K562 (cell line): ENCODE results near the gene TIMM50. TPM values are rescaled to one million over a fixed set of nuclear protein-coding genes. Genes with fewer than 3 reads are reported as not detected.
A peak's percentile ranks its signal among the peaks of the same experiment; 100 is the strongest.

Source experiments
- ATAC-seq: fragments of 200-7000 bp; cut with Tn5 transposase; 3 replicates; pipeline ENCODE4 v1.9.1; 2020; ENCODE audit warnings: moderate library complexity
- BruUV-seq: library from RNA; stranded (reverse); fragments of 400-500 nt; replicated peaks from 2 replicates; lab custom pipeline; 2021; lab: Mats Ljungman, UMichigan
- CTCF ChIA-PET: fragments of 300-600 bp; formaldehyde crosslinking; extraction: SDS; loops from one replicate; lab custom pipeline; 2021; ENCODE audit warnings: low intra/inter-chr PET ratio; lab: Yijun Ruan, JAX
- POLR2A ChIA-PET: fragments of 300-600, 350-650 bp; sonication (Branson Sonifier 250); formaldehyde crosslinking; extraction: SDS; loops from one replicate; lab custom pipeline; 2021; ENCODE audit warnings: antibody characterized with exemption, inconsistent platforms; lab: Yijun Ruan, JAX
- DNase-seq, 4 experiments: peaks; one replicate each; pipeline versions ENCODE4 v3.0.0 to v3.0.0-alpha.2; 2011 to 2018; ENCODE audit warnings: low spot score in 3 of 4, mixed read lengths in 3 of 4; ENCODE audit errors: extremely low read depth in 1 of 4
- FAIRE-seq: peaks from 2 replicates; lab custom pipeline; 2011; peaks lifted over from hg19 to GRCh38; lab: Jason Lieb, UNC
- H2AFZ ChIP-seq: 2 replicates; pipeline ENCODE4 v1.6.0; 2011; ENCODE audit warnings: low read depth, low read length, control low read depth, inconsistent platforms
- H3K27ac ChIP-seq: fragments of 200-600 bp; 3 replicates; pipeline ENCODE4 v1.8.0; 2011; ENCODE audit warnings: low read depth, mild to moderate bottlenecking, control low read depth, inconsistent platforms, low read length, moderate library complexity, mixed read lengths; ENCODE audit errors: extremely low read depth
- H3K27me3 ChIP-seq, 2 experiments: fragments of 300-600 bp in 1 of 2; 2 replicates in 1 of 2; 3 replicates in 1 of 2; pipeline versions ENCODE4 v1.6.0 to v1.8.0; 2011; ENCODE audit warnings: inconsistent platforms in 2 of 2, low read length in 2 of 2, mild to moderate bottlenecking in 1 of 2, mixed read lengths in 1 of 2, moderate library complexity in 1 of 2; ENCODE audit not compliant: control insufficient read depth in 2 of 2, insufficient read depth in 2 of 2
- H3K36me3 ChIP-seq: fragments of 300-600 bp; 3 replicates; pipeline ENCODE4 v1.8.0; 2011; ENCODE audit warnings: mild to moderate bottlenecking, low read length, inconsistent platforms; ENCODE audit not compliant: control insufficient read depth, insufficient read depth
- H3K4me1 ChIP-seq, 2 experiments: fragments of 200-600 bp in 1 of 2; replicated peaks in 1 of 2; 2 replicates in 1 of 2; 3 replicates in 1 of 2; pipeline versions ENCODE4 v1.5.1 to v1.8.0; 2011; ENCODE audit warnings: inconsistent platforms in 2 of 2, low read length in 2 of 2, mild to moderate bottlenecking in 1 of 2, mixed read lengths in 1 of 2, moderate library complexity in 1 of 2; ENCODE audit not compliant: control insufficient read depth in 2 of 2, insufficient read depth in 2 of 2
- H3K4me2 ChIP-seq: 2 replicates; pipeline ENCODE4 v1.6.1; 2011; ENCODE audit warnings: low read length, control low read depth, inconsistent platforms, mixed read lengths; ENCODE audit not compliant: insufficient read depth
- H3K4me3 ChIP-seq: fragments of 200-600 bp; sonication (generic), shearing (Covaris generic); 2 replicates; pipeline ENCODE4 v1.5.1; 2016; ENCODE audit warnings: control low read depth, inconsistent platforms
- H3K79me2 ChIP-seq: fragments of 200-600 bp; 3 replicates; pipeline ENCODE4 v1.8.0; 2011; ENCODE audit warnings: low read length, inconsistent platforms; ENCODE audit not compliant: control insufficient read depth, insufficient read depth
- H3K9ac ChIP-seq, 2 experiments: 2 replicates each; pipeline versions ENCODE4 v1.6.0 to v1.6.1; 2011; ENCODE audit warnings: low read depth in 2 of 2, low read length in 2 of 2, control low read depth in 1 of 2, inconsistent platforms in 1 of 2, mild to moderate bottlenecking in 1 of 2, mixed read lengths in 1 of 2; ENCODE audit not compliant: insufficient read depth in 1 of 2
- H3K9me1 ChIP-seq: one replicate; pipeline ENCODE4 v1.6.0; 2011; ENCODE audit warnings: inconsistent platforms, mild to moderate bottlenecking, low read length, moderate library complexity; ENCODE audit not compliant: control insufficient read depth, insufficient read depth
- H3K9me3 ChIP-seq: replicated peaks from 2 replicates; pipeline ENCODE4 v1.5.1; 2011; ENCODE audit warnings: low read depth, low read length, inconsistent platforms; ENCODE audit not compliant: control insufficient read depth, insufficient read depth
- H4K20me1 ChIP-seq: replicated peaks from 2 replicates; pipeline ENCODE4 v1.6.1; 2011; ENCODE audit warnings: low read length, inconsistent platforms, mixed read lengths; ENCODE audit not compliant: control insufficient read depth, insufficient read depth
- ATF6 ChIP-seq: sonication (generic); formaldehyde crosslinking; IDR thresholded peaks from 2 replicates; pipeline ENCODE4 v1.4.0; 2020; ENCODE audit warnings: mild to moderate bottlenecking, missing genetic modification reagents
- BRD9 ChIP-seq: fragments of 450-650 bp; IDR thresholded peaks from 2 replicates; pipeline ENCODE4 v1.6.1; 2018; ENCODE audit warnings: low read depth; ENCODE audit not compliant: partially characterized antibody
- E2F8 ChIP-seq: fragments of 450-650 bp; IDR thresholded peaks from 2 replicates; pipeline ENCODE4 v1.7.1; 2018; ENCODE audit warnings: mild to moderate bottlenecking, low read depth; ENCODE audit not compliant: partially characterized antibody
- PYGO2 ChIP-seq: fragments of 450-650 bp; IDR thresholded peaks from 2 replicates; pipeline ENCODE4 v1.6.1; 2016; ENCODE audit warnings: mild to moderate bottlenecking, missing genetic modification characterization, moderate library complexity, missing compliant biosample characterization
- RCOR1 ChIP-seq, 2 experiments: IDR thresholded peaks; 2 replicates each; pipeline ENCODE4 v1.6.1; 2012; ENCODE audit warnings: low read depth in 2 of 2, low read length in 2 of 2, borderline replicate concordance in 1 of 2, improper control_type of control experiment in 1 of 2
- TCFL5 ChIP-seq: fragments of 250-450 bp; sonication (Bioruptor Pico); conservative IDR thresholded peaks from 2 replicates; pipeline ENCODE4 v1.6.1; 2021; ENCODE audit warnings: mild to moderate bottlenecking, moderate library complexity, matching md5 sums
- TFE3 ChIP-seq: fragments of 450-650 bp; formaldehyde crosslinking; IDR thresholded peaks from 2 replicates; pipeline ENCODE4 v1.4.0; 2020; ENCODE audit warnings: mild to moderate bottlenecking, mixed read lengths
- ZC3H8 ChIP-seq: fragments of 450-650 bp; IDR thresholded peaks from 2 replicates; pipeline ENCODE4 v1.6.1; 2017
- ZNF282 ChIP-seq: sonication (generic); formaldehyde crosslinking; IDR thresholded peaks from 2 replicates; pipeline ENCODE4 v1.8.1; 2023; ENCODE audit warnings: missing genetic modification reagents
- WGBS: fragments of 100-300 bp; shearing (Covaris generic); methylation state at CpG from one replicate; pipeline ENCODE4 v1.1.6; 2016; ENCODE audit warnings: low coverage, mixed read lengths; ENCODE audit not compliant: insufficient coverage; ENCODE audit errors: missing lambda C conversion rate; 5-methylcytosine and 5-hydroxymethylcytosine counted together
- in situ Hi-C: fragments of 300-500 bp; cut with MboI; formaldehyde crosslinking; loops from 4 replicates; pipeline ENCODE4 v1.15.0; 2018; ENCODE audit warnings: inconsistent platforms, mixed read lengths
- intact Hi-C: fragments of 100-400 bp; cut with micrococcal nuclease; formaldehyde crosslinking; loops from 2 replicates; pipeline ENCODE4 v1.14.2; 2022
- polyA plus RNA-seq, 8 experiments: library from polyadenylated mRNA; depleted of rRNA in 4 of 8; stranded (reverse) in 5 of 8; unstranded in 3 of 8; fragments of >200 nt; fragmentation: Nextera tagmentation in 2 of 8; fragmentation: Illumina TruSeq in 1 of 8; extraction: Ambion mirVana in 2 of 8; extraction: Trizol in 1 of 8; gene quantifications; 2 replicates each; pipeline versions ENCODE4 v1.2.1 to v1.2.3, GENCODE V29; 2011 to 2014; ENCODE audit warnings: inconsistent platforms in 1 of 8, missing spikeins in 1 of 8
- total RNA-seq, 7 experiments: library from RNA; depleted of rRNA in 6 of 7; stranded (reverse); fragments of >200 nt in 6 of 7; fragmentation: Illumina TruSeq in 2 of 7; extraction: Trizol in 2 of 7; gene quantifications; 2 replicates each; pipeline versions ENCODE4 v1.2.1 to v1.2.3, GENCODE V29; 2011 to 2021; ENCODE audit warnings: low replicate concordance in 1 of 7

TIMM50 gene
- total and polyA plus RNA-seq, 9 of the 15 experiments (the other 6 are each of a cell fraction or from before 2014, with no cell fraction given), result 28.3 to 221 (median 170) TPM

DNA sequence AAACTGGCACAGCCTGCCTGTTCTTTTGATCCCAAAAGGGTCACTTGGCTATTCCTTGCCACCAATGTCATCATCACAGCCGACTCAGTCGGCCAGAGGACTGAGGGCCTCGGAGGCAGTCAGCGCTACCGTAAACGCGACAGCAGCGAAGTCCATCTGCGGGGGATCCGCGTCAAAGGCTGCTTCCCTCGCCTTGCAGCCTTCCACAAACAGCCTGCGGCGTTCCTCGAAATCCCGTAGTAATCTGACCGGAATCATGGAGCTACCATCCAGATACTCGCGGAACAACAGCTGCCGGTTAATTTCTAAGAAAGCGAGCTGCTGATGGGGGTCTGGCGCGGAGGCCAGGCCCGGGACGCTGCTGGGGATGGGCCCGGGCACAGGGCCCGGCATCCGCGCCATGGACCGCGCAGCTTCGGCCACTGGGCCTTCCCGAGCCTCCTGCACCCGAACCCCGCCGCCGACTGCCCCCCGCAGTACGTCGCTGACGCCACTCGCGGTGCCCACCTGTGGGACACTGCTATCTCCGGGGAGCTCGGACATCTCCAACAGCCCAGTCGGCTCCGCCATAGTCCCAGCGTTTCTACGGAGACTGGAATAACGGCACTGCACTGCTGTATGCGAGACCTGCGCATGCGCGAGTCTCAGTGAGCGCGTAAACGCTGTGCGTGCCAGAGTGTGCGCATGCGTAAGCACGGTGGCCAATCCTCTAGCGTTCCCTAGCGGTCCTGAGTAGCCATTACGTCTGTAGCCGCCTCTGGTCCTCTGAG is 51.8 kb downstream of the TIMM50 start, which contains the start of gene EID2B (continued):
- TF ChIP-seq ZNF282, result no peak
- TF ChIP-seq ZC3H8, result no peak
- no peak for TF ChIP-seq PYGO2
- no peak for TF ChIP-seq TFE3

DNA sequence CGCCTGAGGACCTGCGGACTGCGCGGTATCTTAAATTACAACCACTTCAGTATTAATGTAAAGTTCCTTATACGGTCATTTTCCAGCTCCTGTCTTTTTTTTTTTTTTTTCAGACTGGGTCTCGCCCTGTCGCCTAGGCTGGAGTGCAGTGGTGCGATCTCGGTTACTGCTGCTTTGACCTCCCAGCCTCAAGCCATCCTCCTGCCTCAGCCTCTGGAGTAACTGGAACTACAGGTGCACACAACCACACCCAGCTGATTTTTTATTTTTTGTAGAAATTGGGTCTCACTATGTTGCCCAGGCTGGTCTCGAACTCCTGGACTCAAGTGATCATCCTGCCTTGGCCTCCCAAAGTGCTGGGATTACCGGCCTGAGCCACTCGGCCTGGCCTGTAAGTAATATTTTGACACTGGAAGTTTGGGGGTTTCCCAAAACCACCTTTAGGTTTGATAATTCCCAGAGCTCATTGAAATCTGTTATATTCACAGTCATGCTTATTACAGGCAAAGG is 52.4 kb downstream of the TIMM50 start:
- Histone ChIP-seq H3K9me1 (no peaks in the 10 kb centered on the region), H3K9ac (no peak overlapping the region), H3K27ac (no peak overlapping the region), H3K36me3 (0 out of 3 replicates have a peak, but pooled peaks cover under 1% of the 10 kb centered on the region), H2AFZ (peak overlapping the region; percentile 51; the same call in 1 of the 2 replicates), H4K20me1 (no peaks in the 10 kb centered on the region), H3K27me3 (no peaks in the 10 kb centered on the region), H3K4me1 (peaks cover 3 to 6% of the 10 kb centered on the region in 2 experiments; a peak in 2 of 5 replicates), H3K9me3 (no peaks in the 10 kb centered on the region), H3K79me2 (peaks cover 16% of the 10 kb centered on the region), H3K4me2 (0 out of 2 replicates have a peak overlapping the region, but pooled peaks have one; percentile 96), H3K4me3 (peak overlapping the region; percentile 72; the same call in 1 of the 2 replicates)
- ChIA-PET POLR2A (interaction anchor here (0.6 to 1.9 kb wide), 5 partner anchors 26 to 1660 kb away, joined by 3 to 13 read pairs (median 3); partner anchors contain the start of gene RPS16), CTCF (interaction anchor here (1.7 to 2.1 kb wide), 2 partner anchors 35 to 59 kb away, joined by 11 to 12 read pairs; no protein-coding TSS in a partner anchor)
- intact Hi-C loops, result loop anchor here (2.0 kb wide), 1 partner anchor 58 kb away; no protein-coding TSS in a partner anchor
- in situ Hi-C loops, result no loop called here
- 25% methylated on average over 9 of the region's 12 CpGs for WGBS
- no TSS peak for BruUV-seq
- DNase-seq (no peak), FAIRE-seq (no peak), ATAC-seq (no peak)
- TF ChIP-seq ATF6 (0 out of 2 replicates have a peak, but pooled peaks have one; percentile 37), E2F8 (peak; percentile 32), BRD9 (no peak), TCFL5 (CRISPR knock-in tag) (no peak), RCOR1 (IDR thresholded peaks at IDR 0.05; ENCODE audit: borderline replicate concordance in 1 of 2, low read depth in 2 of 2, low read length in 2 of 2) (no peak)
